ENCODE measurements around the gene SENP8.

- no peak for TF ChIP-seq FOXM1 (CRISPR knock-in tag; IDR thresholded peaks at IDR 0.05)
- TF ChIP-seq POLR2AphosphoS2 (IDR thresholded peaks at IDR 0.05; ENCODE audit: low read depth, low read length), result no peak
Observed at GRCh38 chr15:72178976-72179585, 60.9 kb downstream of the SENP8 start.

Measured in HepG2 (cell line).